NCI-H774 (cell line): ENCODE data around the gene KCTD1.

ENCODE experiments used
- DNase-seq: peaks from one replicate; lab custom pipeline; 2025; lab: John Stamatoyannopoulos, UW

KCTD1 gene

DNA sequence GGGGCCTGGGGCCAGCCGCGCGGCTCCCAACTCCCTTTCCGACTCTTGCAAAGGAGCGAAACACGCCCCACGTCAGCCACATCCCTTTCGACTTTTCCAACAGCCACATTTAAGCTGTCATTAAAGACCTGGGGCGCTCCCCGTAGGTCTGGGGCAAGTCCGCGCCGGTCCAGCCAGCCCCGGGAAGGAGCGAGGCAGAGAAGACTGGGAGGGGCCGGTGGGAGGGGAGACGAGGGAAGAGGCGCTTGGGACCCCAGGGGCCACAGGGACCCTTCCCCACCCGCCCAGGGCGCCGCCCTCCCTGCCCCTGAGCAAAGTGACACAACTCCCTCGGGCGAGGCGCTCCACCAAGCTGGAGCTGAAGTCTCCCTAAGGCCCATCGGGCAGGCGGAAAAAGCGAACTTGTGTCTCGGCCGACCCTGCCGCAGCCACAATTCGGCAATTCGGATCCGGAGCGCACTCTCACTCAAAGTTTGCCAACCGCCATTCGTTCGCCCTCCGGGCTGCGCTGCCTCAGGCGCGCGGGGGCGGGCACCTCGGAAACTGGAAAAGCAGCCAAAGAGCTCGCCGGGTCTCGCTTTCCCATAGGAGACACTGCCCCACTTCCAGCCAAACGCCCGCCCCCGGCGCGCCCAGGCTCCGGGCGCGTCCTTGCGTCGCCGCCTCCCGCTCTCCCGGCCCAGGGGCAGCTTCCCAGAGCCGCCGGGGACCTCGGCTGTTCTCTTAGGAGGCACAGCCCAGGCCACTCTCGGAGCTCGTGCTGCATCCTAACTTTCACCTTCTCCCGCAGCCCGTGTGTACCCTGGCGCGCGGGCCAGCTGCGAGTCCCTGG, 1.1 kb upstream of the KCTD1 start:
- peak; percentile 68 for DNase-seq

GRCh38 chr18:26547646-26548414, 523 bp downstream of the KCTD1 start:
- DNase-seq: no peak

DNA sequence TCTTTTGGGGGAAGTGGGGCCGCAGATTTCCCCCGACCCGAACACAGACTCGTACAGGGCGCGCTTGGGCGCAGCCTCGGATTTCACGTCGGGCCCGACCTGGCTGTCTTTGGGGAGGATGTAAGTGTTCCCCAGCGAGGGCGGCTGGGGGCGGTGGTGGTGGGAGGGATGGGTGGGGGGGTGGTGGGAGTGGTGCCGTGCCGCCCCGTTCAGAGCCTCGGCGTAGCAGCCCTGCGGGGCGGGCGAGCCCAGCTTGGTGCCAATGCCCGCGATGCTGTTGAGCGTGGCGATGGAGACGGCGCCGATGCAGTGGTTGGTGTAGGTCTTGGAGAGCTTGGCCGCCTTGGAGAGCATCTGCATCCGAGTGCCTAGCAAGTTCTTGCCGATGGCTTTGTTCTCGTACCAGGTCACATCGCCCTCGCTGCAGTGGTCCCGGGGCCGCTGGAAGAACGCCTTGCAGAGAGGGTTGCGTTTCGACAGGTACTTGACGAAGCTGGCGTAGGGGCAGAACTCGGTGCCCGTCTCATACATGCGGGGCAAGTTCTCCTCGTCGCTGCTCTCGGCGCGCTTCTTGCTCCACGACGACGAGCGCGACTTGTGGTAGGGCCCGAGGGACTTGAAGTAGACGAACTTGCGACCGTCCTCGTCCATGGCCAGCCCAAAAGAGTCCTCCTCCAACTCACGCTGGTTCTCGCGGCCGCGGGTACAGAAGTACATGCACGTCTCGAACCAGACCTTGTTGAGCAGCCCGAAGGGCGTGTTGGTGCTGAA, 1.3 kb downstream of the KCTD1 start:
- no peak for DNase-seq

DNA sequence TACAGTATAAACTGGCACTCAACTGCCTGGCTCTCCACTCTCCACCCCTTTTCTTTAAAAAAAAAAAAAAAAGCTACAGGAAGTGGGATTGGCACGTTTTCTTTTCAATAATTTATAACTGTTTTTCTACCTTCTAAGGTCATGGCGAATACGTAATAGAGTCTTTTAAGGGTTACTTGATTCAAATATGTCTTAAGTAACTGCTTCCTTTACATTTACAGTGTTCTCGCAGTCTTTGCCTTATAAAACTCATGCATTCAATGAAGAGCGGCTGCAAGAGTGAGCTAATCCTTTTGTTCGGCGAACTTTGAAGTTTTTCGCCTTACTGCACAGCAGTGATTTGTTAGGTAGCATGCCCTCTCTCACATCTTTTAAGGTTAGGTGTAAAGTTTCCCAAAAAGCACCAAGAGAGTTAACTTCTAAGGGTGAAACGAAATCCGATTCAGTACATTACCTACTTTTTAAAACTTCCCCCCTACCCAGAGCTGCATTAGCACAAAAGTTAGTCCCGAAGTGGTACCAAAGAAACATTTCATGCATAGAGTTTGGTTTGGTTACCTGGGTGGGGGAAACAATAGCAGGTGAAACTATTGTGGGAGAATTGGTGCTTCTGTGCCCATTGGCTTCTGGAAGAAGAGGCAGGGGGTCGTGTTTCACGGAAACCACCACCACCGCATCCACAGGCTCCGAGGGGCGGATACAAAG, 2.0 kb downstream of the KCTD1 start:
- no peak for DNase-seq

DNA sequence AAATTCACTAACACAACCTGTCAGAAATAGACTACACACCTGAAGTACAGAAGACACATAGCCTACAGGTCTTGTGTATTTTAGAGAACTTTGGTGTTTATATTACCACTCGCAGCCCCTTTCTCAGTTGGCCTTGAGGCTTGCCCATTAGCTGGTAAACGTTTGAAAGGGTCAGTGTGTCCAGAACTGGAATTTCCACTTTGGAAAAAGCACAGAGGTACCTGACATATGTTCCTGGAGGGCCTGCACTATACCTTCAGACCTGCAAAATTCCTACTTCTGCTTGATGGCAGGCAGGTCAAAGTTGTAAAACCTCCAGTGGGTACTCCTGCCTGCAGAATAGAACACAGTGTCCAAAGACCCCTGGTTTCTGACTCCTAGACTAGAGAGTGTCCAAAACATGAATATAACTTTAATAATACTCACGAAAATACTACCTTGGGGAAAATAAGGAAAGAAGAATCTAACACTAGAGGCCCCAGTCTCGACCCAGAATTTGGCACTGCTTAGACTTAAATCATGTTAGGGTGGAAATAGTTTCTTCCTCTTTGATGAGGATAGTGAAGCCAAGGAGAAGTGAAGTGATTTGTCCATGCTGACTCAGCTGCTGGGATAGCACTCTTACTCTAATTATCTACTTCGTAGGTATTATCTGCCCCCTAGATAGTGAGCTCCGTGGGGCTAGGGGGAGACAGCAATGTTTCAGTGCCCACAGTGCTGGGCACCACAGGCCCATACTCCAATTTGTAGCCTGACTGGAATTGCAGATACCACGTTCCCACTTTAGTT, 2.8 kb downstream of the KCTD1 start:
- no peak for DNase-seq

GRCh38 chr18:26544451-26544850, 3.9 kb downstream of the KCTD1 start:
- no peak for DNase-seq

- no peak for DNase-seq
Observed at GRCh38 chr18:26543373-26543772, 5.0 kb downstream of the KCTD1 start.

DNA sequence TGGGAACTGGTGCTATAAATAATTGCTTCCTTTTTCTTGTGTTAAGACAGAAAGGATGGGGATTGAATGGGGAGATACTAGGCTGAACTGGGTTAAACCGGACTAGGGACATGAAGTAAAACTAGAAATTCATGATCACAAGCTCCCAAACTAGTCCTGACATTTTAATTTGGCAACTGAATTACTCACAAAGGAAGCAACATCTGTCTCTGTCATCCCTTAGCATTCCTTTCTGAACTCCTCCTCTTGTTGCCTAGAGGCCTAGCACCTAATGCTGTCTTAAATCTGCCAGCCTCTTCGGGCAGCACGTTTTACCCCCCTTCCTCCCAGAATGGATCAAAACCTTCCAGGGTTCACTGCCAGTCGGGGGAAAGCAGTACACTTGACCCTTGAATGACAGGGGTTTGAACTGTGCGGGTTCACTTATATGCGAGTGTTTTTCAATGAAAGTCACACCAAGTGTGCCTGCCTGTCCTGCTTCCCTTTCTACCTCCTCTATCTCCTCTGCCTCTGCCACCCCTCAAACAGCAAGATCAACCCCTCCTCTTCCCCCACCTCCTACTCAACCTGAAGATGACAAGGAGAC, 8.2 kb downstream of the KCTD1 start:
- DNase-seq: no peak

- no peak for DNase-seq
Observed at GRCh38 chr18:26538524-26538923, 9.8 kb downstream of the KCTD1 start.

GRCh38 chr18:26536664-26537063, 11.7 kb downstream of the KCTD1 start:
- DNase-seq: no peak

DNA sequence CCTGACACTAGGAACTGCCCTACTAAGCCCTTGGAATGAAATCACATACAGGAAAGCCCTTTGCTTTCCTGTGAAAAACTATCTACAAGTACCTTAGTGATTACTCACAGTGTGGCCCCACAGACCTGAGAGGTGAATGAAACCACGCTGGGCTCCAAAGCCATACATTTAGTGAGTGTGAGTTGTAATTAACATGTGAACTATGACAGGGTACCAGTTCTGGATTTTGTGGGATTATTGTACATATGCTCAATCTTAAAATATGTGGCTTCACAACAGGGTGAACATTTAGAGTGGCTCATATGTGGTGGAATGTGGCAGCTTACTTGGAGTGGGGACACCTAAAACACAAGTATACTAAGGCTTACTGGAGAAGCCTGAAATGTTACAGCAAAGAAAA, 12.3 kb downstream of the KCTD1 start:
- no peak for DNase-seq

GRCh38 chr18:26535630-26536029, 12.7 kb downstream of the KCTD1 start:
- no peak for DNase-seq

DNA sequence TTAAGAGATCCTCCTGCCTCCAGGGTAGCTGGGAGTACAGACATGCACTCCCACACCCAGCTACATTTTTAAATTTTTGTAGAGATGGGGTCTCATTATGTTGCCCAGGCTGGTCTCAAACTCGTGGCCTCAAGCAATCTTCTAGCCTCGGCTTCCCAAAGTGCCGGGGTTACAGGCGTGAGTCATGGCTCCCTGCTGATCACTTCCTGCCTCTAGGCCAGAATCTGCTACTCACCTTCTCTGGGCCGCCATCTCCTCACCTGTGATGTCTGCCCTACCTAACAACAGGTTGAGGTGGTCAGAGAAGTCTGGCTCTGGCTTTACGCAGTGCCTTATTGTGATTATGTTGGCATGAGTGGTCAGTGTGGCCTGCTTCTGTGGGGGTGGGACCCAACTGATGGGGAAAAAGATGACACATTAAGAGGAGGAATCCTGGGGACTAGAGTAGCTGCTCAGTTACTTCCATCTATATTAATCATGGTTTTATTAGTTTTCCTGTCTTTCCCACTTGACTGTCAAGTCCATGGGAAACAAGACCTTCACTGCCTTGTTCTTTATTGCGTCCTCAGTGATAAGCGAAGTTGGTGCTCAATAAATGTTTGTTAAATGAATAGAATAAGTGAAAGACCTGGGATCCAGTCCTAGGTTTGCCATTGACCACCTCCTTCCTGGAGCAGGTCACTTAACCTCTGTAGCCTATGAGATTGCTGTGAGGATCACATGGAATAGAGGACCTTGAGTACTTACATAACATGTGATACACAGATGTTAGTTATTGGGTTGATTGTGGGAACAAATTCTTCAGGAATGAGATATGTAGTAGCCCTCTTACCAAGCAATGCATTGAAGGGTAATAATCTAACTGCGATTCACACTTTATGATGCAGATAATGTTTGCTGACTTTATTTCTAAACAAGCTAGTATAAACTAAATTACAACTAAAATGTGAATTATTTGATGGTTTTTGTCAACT, 15.7 kb downstream of the KCTD1 start:
- DNase-seq: no peak

- DNase-seq: no peak
Observed at GRCh38 chr18:26531605-26532298, 16.6 kb downstream of the KCTD1 start.

DNA sequence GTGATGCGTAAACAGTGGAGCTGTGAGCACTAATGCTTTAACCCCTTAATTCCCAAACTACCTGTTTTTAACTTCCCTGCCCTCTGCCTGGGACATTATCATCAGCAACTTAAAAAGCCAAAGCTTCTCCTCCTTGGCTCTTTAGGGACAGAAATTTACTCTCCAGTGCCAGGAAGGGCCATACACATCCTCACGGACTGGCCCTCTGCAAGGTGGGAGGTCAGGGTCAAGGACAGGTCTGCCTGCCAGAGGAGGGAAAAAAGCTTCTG, 21.5 kb downstream of the KCTD1 start:
- no peak for DNase-seq

GRCh38 chr18:26526128-26526965, 22.0 kb downstream of the KCTD1 start:
- DNase-seq: no peak

- DNase-seq: no peak
Observed at GRCh38 chr18:26524504-26525351, 23.6 kb downstream of the KCTD1 start.
